Peyer's patch (tissue), 4 donors: ENCODE data around the gene CD72. TPM values are rescaled to one million over a fixed set of nuclear protein-coding genes. Genes with fewer than 3 reads are reported as not detected.

Experiments
- DNase-seq, 3 donors: peaks; one replicate each; pipeline ENCODE4 v3.0.0-alpha.2; 2017 to 2019
- H3K27ac ChIP-seq, 4 donors: fragments of 200-600 bp; sonication (generic); one replicate each; pipeline ENCODE4 v1.5.1; 2016 to 2019
- H3K27me3 ChIP-seq, 2 donors: fragments of 200-600 bp; sonication (generic); one replicate each; pipeline ENCODE4 v1.5.1; 2019
- H3K36me3 ChIP-seq, 3 donors: fragments of 200-600 bp; sonication (generic); one replicate each; pipeline ENCODE4 v1.5.1; 2016 to 2019
- H3K4me1 ChIP-seq, 4 donors: fragments of 200-600 bp; sonication (generic); one replicate each; pipeline ENCODE4 v1.5.1; 2016 to 2019
- H3K4me3 ChIP-seq, 4 donors: fragments of 200-600 bp; sonication (generic); 1 replicate in 3 of 4; 2 replicates in 1 of 4; pipeline ENCODE4 v1.5.1; 2016 to 2019; ENCODE audit warnings: mild to moderate bottlenecking in 1 of 4
- H3K9me3 ChIP-seq, 4 donors: fragments of 200-600 bp; sonication (generic); one replicate each; pipeline ENCODE4 v1.5.1; 2016 to 2019; ENCODE audit warnings: mild to moderate bottlenecking in 1 of 4
- POLR2A ChIP-seq, 2 donors: fragments of 450-650 bp; IDR thresholded peaks; one replicate each; pipeline ENCODE4 v1.5.1; 2017; ENCODE audit warnings: antibody characterized with exemption in 2 of 2, mild to moderate bottlenecking in 2 of 2, moderate library complexity in 2 of 2
- total RNA-seq, 4 donors: library from RNA; depleted of rRNA; stranded (reverse); fragments of >200 nt; gene quantifications; one replicate each; pipeline ENCODE4 v1.1.0, GENCODE V29; 2016
- TF ChIP-seq, protein P1 (sequence below), 6 experiments: fragments of 450-650 bp in 4 of 6; fragments of 200-600 bp in 2 of 6; sonication (generic) in 1 of 6; IDR thresholded peaks; one replicate each; pipeline ENCODE4 v1.5.1; 2017 to 2019; ENCODE audit warnings: antibody characterized with exemption in 6 of 6, mild to moderate bottlenecking in 3 of 6, moderate library complexity in 1 of 6

Gene CD72
- total RNA-seq, 4 donors from 2014 or later: 2.3 to 62.7 (median 4.4) TPM

DNA sequence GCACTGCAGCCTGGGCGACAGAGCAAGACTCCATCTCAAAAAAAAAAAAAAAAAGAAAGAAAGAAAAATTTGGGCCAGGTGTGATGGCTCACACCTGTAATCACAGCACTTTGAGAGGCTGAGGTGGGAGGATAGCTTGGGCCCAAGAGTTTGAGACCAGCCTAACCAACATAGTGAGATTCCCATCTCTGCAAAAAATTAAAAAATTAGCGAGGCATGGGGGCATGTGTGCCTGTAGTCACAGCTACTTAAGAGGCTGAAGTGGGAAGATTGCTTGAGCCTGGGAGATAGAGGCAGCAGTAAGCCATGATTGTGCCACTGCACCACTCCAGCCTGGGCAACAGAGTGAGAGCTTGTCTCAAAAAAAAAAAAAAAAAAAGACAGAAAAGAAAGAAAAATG is 35.4 kb upstream of the CD72 start:
- H3K27ac ChIP-seq: no peak overlapping the region
- no peaks in the 10 kb centered on the region for H3K9me3 ChIP-seq
- H3K4me3 ChIP-seq: no peak overlapping the region
- H3K36me3 ChIP-seq: no peaks in the 10 kb centered on the region
- TF ChIP-seq, protein P1, sequence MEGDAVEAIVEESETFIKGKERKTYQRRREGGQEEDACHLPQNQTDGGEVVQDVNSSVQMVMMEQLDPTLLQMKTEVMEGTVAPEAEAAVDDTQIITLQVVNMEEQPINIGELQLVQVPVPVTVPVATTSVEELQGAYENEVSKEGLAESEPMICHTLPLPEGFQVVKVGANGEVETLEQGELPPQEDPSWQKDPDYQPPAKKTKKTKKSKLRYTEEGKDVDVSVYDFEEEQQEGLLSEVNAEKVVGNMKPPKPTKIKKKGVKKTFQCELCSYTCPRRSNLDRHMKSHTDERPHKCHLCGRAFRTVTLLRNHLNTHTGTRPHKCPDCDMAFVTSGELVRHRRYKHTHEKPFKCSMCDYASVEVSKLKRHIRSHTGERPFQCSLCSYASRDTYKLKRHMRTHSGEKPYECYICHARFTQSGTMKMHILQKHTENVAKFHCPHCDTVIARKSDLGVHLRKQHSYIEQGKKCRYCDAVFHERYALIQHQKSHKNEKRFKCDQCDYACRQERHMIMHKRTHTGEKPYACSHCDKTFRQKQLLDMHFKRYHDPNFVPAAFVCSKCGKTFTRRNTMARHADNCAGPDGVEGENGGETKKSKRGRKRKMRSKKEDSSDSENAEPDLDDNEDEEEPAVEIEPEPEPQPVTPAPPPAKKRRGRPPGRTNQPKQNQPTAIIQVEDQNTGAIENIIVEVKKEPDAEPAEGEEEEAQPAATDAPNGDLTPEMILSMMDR (IDR thresholded peaks at IDR 0.05): no peak
- no peak for TF ChIP-seq POLR2A (IDR thresholded peaks at IDR 0.05)
- peaks cover 0 to 17% (median 4%) of the 10 kb centered on the region in 4 donors for H3K4me1 ChIP-seq
- H3K27me3 ChIP-seq: no peaks in the 10 kb centered on the region
- peak in 1 of 3 donors; percentile 34 for DNase-seq

DNA sequence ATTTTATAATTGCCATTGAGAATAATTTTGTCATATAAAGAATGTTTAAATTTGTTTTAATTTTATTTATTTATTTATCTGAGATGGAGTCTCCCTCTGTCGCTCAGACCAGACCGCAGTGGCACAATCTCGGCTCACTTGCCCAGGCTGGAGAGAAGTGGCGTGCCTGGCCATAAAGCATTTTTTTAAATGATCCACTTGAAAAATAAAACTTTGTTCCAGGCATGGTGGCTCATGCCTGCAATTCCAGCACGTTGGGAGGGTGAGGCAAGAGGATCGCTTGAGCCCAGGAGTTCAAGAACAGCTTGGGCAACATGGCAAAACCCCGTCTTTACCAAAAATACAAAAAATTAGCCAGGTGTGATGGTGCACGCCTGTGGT is 34.6 kb upstream of the CD72 start:
- TF ChIP-seq POLR2A (IDR thresholded peaks at IDR 0.05): no peak
- TF ChIP-seq, protein P1 (IDR thresholded peaks at IDR 0.05): no peak
- Histone ChIP-seq H3K36me3 (no peaks in the 10 kb centered on the region), H3K4me1 (peaks cover 0 to 17% (median 7%) of the 10 kb centered on the region in 4 donors), H3K27me3 (no peaks in the 10 kb centered on the region), H3K9me3 (no peaks in the 10 kb centered on the region), H3K27ac (peak overlapping the region; percentile 4 to 80 (median 50)), H3K4me3 (no peak overlapping the region)
- DNase-seq: peak in 2 of 3 donors; percentile 44 to 51

DNA sequence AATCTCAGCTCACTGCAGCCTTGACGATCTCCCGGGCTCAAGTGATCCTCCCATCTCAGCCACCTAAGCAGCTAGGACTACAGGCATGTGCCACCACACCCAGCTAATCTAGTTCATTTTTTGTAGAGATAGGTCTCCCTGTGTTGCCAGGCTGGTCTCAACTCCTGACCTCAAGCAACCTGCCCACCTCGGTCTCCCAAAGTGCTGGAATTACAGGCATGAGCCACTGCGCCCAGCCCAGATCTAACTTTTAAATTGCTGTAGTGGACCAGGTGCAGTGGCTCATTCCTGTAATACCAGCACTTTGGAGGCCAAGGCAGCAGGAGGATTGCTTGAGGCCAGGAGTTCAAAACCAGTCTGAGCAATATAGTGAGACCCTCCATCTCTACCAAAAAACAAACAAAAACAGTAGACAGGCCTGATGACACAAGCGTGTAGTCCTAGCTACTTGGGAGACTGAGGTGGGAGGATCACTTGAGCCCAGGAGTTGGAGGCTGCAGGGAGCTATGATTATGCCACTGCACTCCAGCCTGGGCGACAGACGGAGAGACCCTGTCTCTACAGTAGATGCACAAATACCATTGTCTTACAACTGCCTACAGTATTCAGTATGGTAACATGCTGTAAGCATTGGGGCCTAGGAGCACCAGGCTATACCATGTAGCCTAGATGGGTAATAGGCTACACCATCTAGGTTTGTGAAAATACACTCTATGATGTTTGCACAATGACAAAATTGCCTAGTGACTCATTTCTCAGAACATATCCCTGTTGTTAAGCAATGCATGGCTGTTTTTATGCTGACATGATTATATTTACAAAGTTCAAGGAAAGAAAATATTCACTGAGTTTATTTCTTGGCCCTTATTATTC is 34.0 kb upstream of the CD72 start:
- peak in 2 of 3 donors; percentile 48 to 51 for DNase-seq
- TF ChIP-seq, protein P1 (IDR thresholded peaks at IDR 0.05): no peak
- TF ChIP-seq POLR2A (IDR thresholded peaks at IDR 0.05): no peak
- no peaks in the 10 kb centered on the region for H3K9me3 ChIP-seq
- no peak overlapping the region for H3K4me3 ChIP-seq
- peaks cover 0 to 23% (median 7%) of the 10 kb centered on the region in 4 donors for H3K4me1 ChIP-seq
- H3K36me3 ChIP-seq: no peaks in the 10 kb centered on the region
- peak overlapping the region; percentile 23 to 96 (median 72) for H3K27ac ChIP-seq
- no peaks in the 10 kb centered on the region for H3K27me3 ChIP-seq

DNA sequence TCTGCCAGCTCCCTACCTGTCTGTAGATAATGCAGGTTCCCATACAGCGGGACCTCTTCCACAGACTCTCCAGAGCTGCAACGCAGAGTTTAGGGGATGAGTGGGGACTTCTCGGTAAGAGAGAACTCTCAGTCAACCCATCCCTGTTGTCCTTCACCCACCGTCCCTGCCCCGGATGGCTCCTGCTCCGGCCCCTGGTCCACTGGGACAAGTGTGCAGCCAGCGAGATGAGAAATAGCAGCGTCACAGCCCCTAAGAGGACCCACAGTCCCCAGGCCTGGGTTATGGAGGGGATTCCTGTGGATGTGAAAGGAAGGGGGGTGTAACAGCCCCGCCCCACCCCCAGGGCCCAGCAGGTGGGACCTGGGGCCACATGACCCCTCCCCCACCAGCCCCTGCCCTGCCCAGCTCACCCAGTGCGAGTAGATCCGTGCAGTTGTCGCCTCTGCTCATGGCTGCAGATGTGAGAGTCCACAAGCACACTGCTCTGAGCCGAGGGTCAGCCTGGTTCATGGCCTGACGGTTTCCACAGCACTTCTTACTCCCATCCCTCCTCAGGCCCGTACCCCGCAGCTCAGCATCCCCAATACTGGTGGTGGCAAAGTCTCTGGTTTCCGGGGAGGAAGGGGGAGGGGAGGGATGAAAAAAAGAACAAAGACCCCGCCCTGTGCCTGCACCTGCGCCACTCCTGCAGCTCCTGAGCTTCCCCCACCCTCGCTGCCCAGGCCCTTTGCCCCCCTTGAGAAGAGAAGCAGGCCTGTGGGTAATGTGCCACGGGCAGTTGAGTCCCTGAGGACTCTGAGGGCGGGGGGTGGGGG is 32.3 kb upstream of the CD72 start, which contains the start of gene SIT1:
SIT1 (minus strand) TSS at position 591 of the 818 bp plus-strand sequence; CDS start at position 513, 78 bp downstream.
- Histone ChIP-seq H3K9me3 (no peaks in the 10 kb centered on the region), H3K4me3 (peak within 1 kb of the TSS; percentile 32 to 66 (median 38)), H3K27ac (peak within 1 kb of the TSS; percentile 48 to 96 (median 71)), H3K36me3 (no peaks in the 10 kb centered on the region), H3K27me3 (no peaks in the 10 kb centered on the region), H3K4me1 (peaks cover 0 to 30% (median 10%) of the 10 kb centered on the region in 4 donors)
- TF ChIP-seq, protein P1 (IDR thresholded peaks at IDR 0.05): no peak
- no peak for TF ChIP-seq POLR2A (IDR thresholded peaks at IDR 0.05)
- peak in 2 of 3 donors; percentile 76 to 78 for DNase-seq
